GM18526 (cell line): ENCODE data around the gene ZC3H12A.

Source experiments
- POLR2A ChIP-seq: IDR thresholded peaks from 3 replicates; pipeline ENCODE4 v1.6.1; 2011; ENCODE audit not compliant: insufficient read length; ENCODE audit errors: extremely low read depth

Gene ZC3H12A

DNA sequence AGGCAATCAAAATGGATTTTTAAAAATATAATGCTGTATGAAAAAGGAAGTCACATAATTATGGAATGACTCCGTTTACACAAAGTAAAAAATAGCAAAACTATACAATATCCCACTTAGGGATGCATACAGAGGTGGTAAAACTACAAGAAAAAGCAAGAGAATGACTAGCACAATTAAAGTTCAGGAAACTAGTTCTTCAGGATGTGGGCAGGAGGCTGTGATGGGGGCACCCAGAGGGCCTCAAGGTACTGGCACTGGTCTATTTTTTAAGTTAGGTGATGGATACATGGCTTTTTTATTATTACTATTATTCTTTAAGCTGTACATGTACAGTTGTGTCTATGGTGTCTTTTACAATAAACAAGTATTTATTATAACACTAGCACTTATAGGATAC is 1.4 kb upstream of the ZC3H12A start:
- TF ChIP-seq POLR2A: no peak

DNA sequence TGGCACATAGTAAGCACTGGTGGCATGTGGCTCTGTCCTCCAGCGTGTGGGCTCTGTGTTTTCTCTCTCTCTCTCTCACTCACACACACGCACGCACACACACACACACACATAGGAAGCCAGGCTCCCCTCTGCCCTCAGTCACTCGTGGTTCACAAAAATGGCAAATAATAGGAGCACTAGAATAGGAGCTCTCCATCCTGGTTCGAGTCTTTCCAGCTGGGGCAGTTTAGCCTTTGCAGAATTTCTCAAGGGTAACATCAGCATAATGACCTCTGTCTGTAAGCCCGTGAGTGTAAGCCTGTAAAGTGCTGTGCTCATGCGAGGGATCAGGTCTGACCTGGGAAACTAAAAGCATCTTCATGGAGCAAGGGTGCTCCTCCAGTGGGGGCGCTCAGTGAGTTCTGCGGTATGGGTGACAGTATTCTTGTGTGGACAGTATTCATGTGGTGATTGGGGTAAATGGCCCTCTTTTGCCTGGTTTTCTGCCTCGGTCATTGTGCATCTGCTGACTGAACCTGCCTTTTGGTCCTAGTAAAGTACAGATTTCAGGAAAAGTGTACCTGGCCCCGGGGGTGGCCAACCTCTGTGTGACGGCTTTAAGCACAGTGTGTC is 842 bp upstream of the ZC3H12A start:
- TF ChIP-seq POLR2A: no peak

DNA sequence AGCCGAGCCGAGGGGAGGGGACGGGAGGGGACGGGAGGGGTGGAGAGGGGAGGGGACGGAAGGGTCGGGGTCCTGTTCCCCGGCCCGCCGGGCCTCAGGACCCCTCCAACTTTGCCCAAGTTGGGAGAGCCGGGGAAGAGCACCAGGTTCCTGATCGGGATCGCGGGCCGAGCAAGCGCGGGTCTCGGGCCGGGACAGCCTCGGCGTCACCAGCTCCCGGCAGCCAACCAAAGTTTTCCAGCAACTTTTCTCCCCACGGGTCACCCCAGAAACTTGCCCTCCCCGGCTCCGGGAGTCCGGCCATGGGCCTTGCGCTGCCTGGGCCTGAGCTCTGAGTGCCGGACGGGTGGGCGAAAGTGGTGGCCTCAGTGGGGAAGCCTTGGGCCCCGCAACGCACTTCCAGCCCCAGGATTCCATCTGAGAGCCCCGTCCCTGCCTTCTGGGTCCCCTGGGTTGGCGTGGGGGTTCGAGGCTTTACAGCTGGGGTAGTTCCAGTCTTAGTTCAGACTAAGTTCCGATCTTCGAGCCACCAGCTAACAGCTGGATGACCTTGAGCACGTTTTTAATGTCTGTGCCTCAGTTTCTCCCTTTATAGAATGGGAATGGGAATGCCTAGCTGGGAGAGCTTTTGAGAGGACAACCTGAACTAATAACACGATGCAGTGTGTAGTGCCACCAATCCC is 458 bp downstream of the ZC3H12A start:
- TF ChIP-seq POLR2A: no peak

DNA sequence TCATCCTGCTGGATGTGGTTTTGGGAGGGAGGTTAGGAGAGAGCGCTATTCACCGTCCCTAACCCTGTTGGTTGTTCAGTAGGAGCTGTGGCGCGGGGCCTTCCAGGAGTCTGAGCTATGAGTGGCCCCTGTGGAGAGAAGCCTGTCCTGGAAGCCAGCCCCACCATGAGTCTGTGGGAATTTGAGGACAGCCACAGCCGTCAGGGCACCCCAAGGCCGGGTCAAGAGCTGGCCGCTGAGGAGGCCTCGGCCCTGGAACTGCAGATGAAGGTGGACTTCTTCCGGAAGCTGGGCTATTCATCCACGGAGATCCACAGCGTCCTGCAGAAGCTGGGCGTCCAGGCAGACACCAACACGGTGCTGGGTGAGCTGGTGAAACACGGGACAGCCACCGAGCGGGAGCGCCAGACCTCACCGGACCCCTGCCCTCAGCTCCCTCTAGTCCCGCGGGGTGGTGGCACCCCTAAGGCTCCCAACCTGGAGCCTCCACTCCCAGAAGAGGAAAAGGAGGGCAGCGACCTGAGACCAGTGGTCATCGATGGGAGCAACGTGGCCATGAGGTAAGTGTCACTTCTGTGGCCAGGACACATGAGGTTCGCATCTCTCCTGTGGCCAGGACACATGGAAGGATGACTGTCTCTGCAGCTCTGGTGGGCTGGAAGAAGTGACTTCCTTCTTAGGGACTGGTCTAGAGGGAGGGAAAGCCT is 1.2 kb downstream of the ZC3H12A start:
- TF ChIP-seq POLR2A: no peak

DNA sequence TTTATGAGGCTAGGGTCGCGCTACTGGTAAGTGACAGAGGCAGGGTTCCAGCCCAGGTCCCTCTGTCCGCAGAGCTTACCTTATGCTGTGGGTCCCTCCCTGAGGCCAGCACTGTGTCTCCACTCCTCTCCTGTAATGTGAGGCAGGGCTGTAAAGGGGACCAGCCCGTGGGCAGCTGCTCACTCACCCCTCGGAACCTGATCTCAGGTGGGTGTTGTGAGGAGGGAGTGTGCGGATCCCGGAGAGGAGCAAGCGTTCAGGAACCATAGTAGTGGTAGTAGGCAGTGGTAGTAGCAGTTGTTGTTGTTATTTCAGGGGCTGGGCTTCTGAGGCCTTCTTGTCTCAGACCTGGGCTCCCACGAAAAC is 1.7 kb downstream of the ZC3H12A start:
- no peak for TF ChIP-seq POLR2A

DNA sequence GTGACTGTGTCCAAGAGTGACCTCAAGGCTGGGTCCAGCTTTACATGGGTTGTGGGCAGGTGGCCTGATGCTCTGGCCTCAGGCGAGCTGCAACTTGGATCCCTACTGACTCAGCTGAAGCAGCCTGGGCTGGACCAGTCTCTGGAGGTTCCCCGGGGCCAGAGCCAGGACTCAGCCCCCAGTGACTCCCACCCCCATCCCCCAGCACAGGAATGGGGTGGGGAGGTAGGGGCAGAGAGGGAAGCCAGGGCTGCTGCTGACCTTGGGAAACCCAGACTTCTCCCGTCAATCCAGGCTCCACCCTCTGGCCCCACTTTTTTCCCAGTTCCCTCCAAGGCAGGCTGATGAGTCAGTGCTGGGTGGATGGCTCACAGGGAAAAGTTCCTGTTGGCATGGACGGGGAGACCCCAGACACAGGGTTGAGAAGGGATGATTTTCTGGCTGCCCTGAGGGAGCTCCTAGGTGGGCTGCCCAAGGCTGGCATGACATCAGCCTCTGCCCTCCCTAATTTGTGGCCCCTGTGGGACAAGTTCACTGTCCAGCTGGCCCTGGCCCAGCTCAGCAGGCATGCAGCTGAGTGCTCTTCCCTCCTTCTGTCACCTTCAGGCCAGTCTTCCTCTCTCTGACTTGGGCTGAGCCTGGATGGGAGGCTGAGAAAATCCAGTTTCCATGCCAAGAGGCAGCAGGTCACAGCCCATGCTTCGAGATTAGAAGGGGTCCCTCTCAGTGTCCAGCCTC is 2.2 kb downstream of the ZC3H12A start:
- no peak for TF ChIP-seq POLR2A

DNA sequence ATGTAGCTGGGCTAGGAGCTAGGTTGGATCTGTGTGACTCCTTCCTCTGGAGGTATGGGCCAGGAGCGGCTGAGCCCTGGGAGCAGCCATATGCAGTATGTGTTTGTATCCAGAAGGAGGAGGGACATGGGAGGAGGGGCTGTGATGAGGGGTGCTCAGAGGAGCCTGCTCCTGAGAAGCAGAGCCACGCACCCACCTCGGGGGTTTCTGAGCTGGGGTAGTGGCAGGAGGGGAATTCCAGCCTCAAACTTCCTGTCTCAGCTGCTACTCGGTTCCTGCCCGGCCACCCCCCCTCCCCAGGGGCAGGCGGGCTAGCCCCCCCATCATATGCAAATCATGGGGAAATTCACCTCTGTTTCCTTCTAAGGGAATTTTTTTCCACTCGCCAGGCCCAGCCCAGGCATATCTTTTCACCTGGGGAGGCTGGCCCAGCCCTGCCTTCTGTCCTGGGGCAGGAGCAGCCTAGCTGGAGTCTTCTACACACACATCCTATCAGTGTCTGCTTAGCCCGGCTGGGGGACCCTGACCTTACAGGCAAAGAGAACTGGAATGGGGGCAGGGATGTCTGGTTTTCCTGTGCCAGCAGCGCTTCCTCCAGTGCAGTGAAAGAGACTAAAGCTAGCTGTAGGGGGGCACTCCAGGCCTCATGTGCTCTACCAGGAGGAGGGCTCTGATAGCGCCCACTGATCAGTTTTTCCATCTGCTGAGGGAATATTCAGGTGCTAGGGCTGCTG is 3.0 kb downstream of the ZC3H12A start:
- peak; percentile 56 for TF ChIP-seq POLR2A

DNA sequence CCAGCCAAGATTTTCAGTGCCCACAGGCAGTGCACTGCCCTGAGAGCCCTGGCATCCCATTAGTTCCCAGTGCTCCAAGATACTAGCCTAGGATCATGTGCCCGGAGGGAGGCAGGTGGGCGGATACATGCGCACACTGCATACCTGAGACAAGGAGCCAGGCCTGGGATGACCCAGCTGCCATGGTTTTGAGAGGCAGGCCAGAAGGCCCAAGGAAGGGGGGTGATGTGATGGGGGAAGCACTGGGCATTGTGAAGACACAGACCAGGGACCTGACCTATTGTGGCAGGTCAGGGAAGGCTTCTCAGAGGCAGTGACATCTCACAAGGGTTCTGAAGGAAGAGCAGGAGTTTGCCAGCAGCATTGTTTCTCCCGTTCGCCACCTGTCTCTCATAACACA is 3.6 kb downstream of the ZC3H12A start:
- TF ChIP-seq POLR2A: no peak

DNA sequence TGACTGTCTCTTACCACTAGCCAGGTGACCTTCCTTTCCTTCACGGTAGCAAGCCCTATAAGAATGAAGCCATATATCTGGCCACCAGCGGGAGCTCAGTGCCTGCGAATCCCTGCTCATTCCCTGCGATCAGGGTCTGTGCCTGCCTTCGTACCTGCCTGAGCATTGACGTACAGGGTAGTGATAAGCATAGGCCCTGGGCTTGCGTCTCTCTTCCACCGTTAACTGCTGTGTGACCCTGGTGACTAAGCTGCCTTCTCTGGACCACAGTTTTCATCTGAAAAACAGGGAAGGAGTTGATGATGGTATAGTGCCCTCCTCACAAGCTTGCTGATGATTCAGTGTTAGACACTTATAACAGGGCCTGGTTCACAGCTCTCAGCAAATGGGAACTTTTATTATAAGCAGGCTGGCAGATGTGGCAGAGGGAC is 4.1 kb downstream of the ZC3H12A start:
- no peak for TF ChIP-seq POLR2A

DNA sequence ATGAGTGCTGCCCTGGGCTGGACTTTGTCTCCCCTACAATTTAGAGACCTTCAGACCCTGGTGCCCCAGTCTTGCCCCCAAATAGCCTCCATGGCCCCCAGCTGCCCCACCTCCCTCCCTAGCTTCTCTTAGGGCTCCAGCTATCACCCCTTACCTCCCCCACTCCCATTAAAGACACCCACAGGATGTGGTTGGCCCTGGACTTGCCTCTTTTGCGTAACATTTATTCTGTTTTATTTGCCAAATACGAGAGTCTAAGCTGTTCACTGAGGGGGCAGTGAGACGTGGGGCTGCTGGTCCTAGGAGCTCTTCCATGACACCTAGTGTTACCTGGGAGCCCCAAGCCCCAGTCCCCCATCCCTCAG is 4.5 kb downstream of the ZC3H12A start:
- no peak for TF ChIP-seq POLR2A

DNA sequence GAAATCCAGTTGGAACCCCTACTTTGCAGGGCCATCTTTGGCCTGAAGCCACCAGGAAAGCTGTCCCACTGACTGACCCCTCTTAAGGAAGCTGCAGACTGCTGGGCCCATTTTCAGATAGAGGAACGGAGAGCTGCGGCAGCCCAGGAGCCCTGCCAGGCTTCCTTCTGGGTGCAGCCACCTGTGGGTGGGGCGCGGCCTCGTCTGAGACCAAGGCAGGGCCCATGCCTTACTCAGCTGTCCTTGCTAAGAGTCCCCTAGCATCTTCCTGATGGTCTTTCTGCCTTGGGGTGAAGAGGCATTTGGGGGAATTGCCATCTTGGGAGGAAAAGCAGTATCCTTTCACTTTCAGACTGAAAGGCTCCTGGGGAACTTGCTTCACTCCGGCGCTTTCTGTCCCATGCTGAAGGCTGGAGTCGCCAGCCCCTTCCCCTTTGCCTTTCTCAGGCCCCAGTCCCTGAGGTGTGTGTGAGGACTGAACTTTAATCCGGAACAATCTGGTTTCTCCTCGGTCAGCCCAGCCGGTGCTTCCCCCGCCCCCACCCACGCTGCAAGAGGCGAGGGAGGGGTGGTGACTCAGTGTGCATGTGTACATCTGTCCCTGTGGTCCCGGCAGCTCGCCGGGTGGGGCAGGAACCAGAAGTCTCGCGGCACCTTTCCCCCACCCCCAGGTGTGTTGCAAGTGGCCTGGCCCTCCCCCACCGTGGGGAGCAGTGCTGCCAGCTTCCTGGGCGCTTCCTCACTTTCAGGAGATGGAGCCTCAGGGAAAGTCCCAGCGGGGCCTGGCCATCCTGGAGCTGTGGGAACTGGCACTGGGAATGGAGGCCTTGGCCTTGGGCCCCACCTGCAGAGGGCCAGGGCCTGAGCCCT is 5.1 kb downstream of the ZC3H12A start:
- peak; percentile 66 for TF ChIP-seq POLR2A

DNA sequence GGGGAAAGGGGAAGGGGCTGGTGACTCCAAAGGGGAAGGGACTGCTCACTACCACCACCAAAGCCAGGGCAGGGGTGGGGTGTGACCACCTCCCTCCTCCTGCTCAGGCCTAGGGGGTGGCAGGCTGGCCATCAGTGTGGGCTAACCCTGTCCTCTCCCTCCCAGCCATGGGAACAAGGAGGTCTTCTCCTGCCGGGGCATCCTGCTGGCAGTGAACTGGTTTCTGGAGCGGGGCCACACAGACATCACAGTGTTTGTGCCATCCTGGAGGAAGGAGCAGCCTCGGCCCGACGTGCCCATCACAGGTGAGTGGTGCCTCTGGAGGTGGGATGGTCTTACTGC is 5.7 kb downstream of the ZC3H12A start:
- no peak for TF ChIP-seq POLR2A

DNA sequence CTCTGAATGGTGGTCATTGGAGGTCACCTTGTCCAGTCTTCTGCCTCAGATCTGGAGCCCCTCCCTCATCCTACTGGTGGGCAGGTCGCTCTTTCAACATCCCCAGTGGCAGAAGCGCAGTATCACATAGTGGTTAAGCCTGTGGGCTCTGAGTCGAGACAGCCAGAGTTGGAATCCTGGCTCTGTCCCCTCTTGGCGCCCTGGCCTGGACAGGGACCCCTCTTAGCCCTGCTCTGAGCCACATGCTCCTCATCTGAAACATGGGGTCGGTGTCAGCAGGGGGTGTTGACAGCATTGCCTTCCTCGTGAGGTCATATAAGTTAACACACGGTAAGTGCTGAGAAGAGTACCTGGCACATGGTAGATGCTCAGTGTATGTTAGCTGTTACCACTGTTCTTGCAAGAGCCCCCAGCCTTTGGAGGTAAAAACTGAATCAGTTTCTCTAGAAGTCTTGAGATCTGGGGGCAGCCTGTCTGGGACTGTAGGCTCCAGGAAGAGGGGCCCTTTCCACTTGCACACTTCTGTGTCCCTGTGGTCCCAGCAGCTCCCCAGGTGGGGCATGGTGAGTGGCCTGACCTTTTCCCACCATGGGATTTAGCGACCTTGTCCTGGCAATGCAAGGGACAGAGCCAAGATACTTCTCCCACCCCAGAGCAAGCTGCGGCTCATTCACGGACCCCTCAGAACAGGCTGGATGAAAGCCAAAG is 6.4 kb downstream of the ZC3H12A start:
- no peak for TF ChIP-seq POLR2A
